Breast epithelium (tissue), 3 donors: ENCODE results near the gene KITLG.

ENCODE experiments used
- POLR2A ChIP-seq: fragments of 450-650 bp; IDR thresholded peaks from one replicate; pipeline ENCODE4 v1.6.1; 2016; ENCODE audit warnings: antibody characterized with exemption, mild to moderate bottlenecking, moderate library complexity
- POLR2AphosphoS5 ChIP-seq, 3 donors: sonication (generic); formaldehyde crosslinking; IDR thresholded peaks; one replicate each; pipeline ENCODE4 v1.6.1; 2017; ENCODE audit warnings: antibody characterized with exemption in 3 of 3
- TF ChIP-seq, protein P1 (sequence below), 3 donors: fragments of 450-650 bp; IDR thresholded peaks; one replicate each; pipeline ENCODE4 v1.5.1; 2016 to 2017; ENCODE audit warnings: antibody characterized with exemption in 3 of 3, mild to moderate bottlenecking in 3 of 3, moderate library complexity in 3 of 3

DNA sequence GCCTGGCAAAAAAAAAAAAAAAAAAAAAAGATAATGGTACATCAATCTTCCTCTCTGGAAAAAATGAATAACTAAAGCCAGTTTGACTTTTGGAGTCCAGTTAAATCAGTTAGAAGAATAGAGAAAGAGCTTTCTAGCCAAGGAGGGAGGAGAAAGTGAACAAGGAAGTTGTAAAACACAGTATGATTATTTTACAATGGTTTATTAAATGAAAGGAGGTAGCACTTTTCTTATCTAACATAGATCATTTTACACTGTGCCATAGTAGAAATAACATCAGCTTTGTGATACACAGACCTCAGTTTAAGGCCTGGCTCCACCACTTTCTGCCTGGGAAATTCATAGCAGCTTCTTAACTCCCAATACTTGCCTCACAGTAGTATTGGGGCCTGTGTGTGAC is 15.4 kb upstream of the KITLG start:
- TF ChIP-seq, protein P1, sequence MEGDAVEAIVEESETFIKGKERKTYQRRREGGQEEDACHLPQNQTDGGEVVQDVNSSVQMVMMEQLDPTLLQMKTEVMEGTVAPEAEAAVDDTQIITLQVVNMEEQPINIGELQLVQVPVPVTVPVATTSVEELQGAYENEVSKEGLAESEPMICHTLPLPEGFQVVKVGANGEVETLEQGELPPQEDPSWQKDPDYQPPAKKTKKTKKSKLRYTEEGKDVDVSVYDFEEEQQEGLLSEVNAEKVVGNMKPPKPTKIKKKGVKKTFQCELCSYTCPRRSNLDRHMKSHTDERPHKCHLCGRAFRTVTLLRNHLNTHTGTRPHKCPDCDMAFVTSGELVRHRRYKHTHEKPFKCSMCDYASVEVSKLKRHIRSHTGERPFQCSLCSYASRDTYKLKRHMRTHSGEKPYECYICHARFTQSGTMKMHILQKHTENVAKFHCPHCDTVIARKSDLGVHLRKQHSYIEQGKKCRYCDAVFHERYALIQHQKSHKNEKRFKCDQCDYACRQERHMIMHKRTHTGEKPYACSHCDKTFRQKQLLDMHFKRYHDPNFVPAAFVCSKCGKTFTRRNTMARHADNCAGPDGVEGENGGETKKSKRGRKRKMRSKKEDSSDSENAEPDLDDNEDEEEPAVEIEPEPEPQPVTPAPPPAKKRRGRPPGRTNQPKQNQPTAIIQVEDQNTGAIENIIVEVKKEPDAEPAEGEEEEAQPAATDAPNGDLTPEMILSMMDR (IDR thresholded peaks at IDR 0.05): no peak
- TF ChIP-seq POLR2AphosphoS5 (IDR thresholded peaks at IDR 0.05) (no peak), POLR2A (no peak)
